Esophagus squamous epithelium (tissue), 4 donors: ENCODE measurements around the gene RORC.

Experiments
- POLR2A ChIP-seq, 4 donors: fragments of 450-650 bp; IDR thresholded peaks; one replicate each; pipeline ENCODE4 v1.6.1; 2017; ENCODE audit warnings: antibody characterized with exemption in 4 of 4, mild to moderate bottlenecking in 4 of 4, moderate library complexity in 3 of 4
- TF ChIP-seq, protein P1 (sequence below), 6 experiments: fragments of 450-650 bp in 4 of 6; fragments of 200-600 bp in 2 of 6; sonication (generic) in 2 of 6; IDR thresholded peaks; one replicate each; pipeline ENCODE4 v1.5.1; 2016 to 2019; ENCODE audit warnings: antibody characterized with exemption in 6 of 6, mild to moderate bottlenecking in 4 of 6, moderate library complexity in 4 of 6

- TF ChIP-seq, protein P1, sequence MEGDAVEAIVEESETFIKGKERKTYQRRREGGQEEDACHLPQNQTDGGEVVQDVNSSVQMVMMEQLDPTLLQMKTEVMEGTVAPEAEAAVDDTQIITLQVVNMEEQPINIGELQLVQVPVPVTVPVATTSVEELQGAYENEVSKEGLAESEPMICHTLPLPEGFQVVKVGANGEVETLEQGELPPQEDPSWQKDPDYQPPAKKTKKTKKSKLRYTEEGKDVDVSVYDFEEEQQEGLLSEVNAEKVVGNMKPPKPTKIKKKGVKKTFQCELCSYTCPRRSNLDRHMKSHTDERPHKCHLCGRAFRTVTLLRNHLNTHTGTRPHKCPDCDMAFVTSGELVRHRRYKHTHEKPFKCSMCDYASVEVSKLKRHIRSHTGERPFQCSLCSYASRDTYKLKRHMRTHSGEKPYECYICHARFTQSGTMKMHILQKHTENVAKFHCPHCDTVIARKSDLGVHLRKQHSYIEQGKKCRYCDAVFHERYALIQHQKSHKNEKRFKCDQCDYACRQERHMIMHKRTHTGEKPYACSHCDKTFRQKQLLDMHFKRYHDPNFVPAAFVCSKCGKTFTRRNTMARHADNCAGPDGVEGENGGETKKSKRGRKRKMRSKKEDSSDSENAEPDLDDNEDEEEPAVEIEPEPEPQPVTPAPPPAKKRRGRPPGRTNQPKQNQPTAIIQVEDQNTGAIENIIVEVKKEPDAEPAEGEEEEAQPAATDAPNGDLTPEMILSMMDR (IDR thresholded peaks at IDR 0.05): no peak
- no peak for TF ChIP-seq POLR2A (IDR thresholded peaks at IDR 0.05)
Observed at GRCh38 chr1:151815716-151816327, 15.8 kb downstream of the RORC start.
